OCI-LY7 (cell line): ENCODE results near the gene MRPL41. TPM values are rescaled to one million over a fixed set of nuclear protein-coding genes. Genes with fewer than 3 reads are reported as not detected.

Source experiments
- BruUV-seq: library from RNA; stranded (reverse); fragments of 400-500 nt; replicated peaks from 2 replicates; lab custom pipeline; 2021; lab: Mats Ljungman, UMichigan
- CTCF ChIA-PET: fragments of 300-600 bp; sonication (Branson Sonifier 250); formaldehyde crosslinking; loops from one replicate; lab custom pipeline; 2022; ENCODE audit warnings: antibody characterized with exemption; ENCODE audit not compliant: unreplicated experiment; lab: Charles Lee
- POLR2A ChIA-PET: fragments of 300-600 bp; sonication (Branson Sonifier 250); formaldehyde crosslinking; loops from one replicate; lab custom pipeline; 2022; ENCODE audit warnings: antibody characterized with exemption; lab: Charles Lee
- DNase-seq: peaks from one replicate; pipeline ENCODE4 v3.0.0-alpha.2; 2015; ENCODE audit warnings: low spot score
- H2AFZ ChIP-seq: fragments of 200-600 bp; sonication (generic), shearing (Covaris generic); 2 replicates; pipeline ENCODE4 v1.6.1; 2014; ENCODE audit warnings: mild to moderate bottlenecking, antibody characterized with exemption, low read length, moderate library complexity
- H3K27ac ChIP-seq: fragments of 200-600 bp; sonication (generic); 2 replicates; pipeline ENCODE4 v1.5.1; 2014; ENCODE audit warnings: mixed run types, low read depth, mild to moderate bottlenecking, moderate library complexity, low read length, inconsistent platforms; ENCODE audit not compliant: poor library complexity, severe bottlenecking
- H3K36me3 ChIP-seq: fragments of 200-600 bp; sonication (generic); 2 replicates; pipeline ENCODE4 v1.6.1; 2014; ENCODE audit warnings: mild to moderate bottlenecking, antibody characterized with exemption, low read length, moderate library complexity, mixed read lengths; ENCODE audit not compliant: insufficient read depth
- H3K4me1 ChIP-seq: fragments of 200-600 bp; sonication (generic); 2 replicates; pipeline ENCODE4 v1.5.1; 2014; ENCODE audit warnings: mild to moderate bottlenecking, low read length; ENCODE audit not compliant: insufficient read depth, poor library complexity, severe bottlenecking
- H3K4me2 ChIP-seq: fragments of 200-600 bp; sonication (generic); 2 replicates; pipeline ENCODE4 v1.6.1; 2014; ENCODE audit warnings: mild to moderate bottlenecking, low read length
- H3K4me3 ChIP-seq: fragments of 200-600 bp; sonication (generic); 2 replicates; pipeline ENCODE4 v1.5.1; 2014; ENCODE audit warnings: mild to moderate bottlenecking, low read depth, low read length; ENCODE audit not compliant: poor library complexity, severe bottlenecking
- H3K79me2 ChIP-seq: fragments of 200-600 bp; sonication (generic); 2 replicates; pipeline ENCODE4 v1.6.1; 2016; ENCODE audit warnings: low read depth, mild to moderate bottlenecking, low read length, moderate library complexity, mixed read lengths; ENCODE audit not compliant: insufficient read depth
- H3K9me2 ChIP-seq: fragments of 200-600 bp; sonication (generic); 2 replicates; pipeline ENCODE4 v1.6.1; 2016; ENCODE audit warnings: mild to moderate bottlenecking, low read length, mixed read lengths; ENCODE audit not compliant: insufficient read depth
- H3K9me3 ChIP-seq: fragments of 200-600 bp; sonication (generic); 2 replicates; pipeline ENCODE4 v1.6.1; 2014; ENCODE audit warnings: mild to moderate bottlenecking, mixed run types, low read length, mixed read lengths
- H4K20me1 ChIP-seq: fragments of 200-600 bp; sonication (generic); 2 replicates; pipeline ENCODE4 v1.6.1; 2014; ENCODE audit warnings: mild to moderate bottlenecking, antibody characterized with exemption, low read length, moderate library complexity, mixed read lengths; ENCODE audit not compliant: insufficient read depth
- CTCF ChIP-seq: fragments of 200-600 bp; sonication (generic); conservative IDR thresholded peaks from 2 replicates; pipeline ENCODE4 v1.5.1; 2014; ENCODE audit warnings: mild to moderate bottlenecking, antibody characterized with exemption, low read length, moderate library complexity, mixed read lengths
- EZH2phosphoT487 ChIP-seq: fragments of 200-600 bp; sonication (generic); IDR thresholded peaks from 2 replicates; pipeline ENCODE4 v1.6.1; 2018; ENCODE audit warnings: low read depth, borderline replicate concordance, mild to moderate bottlenecking, mixed run types, antibody characterized with exemption, low read length, moderate library complexity, mixed read lengths
- intact Hi-C: fragments of 100-400 bp; cut with micrococcal nuclease; formaldehyde crosslinking; loops from one replicate; pipeline ENCODE4 v1.10.0; 2022; ENCODE audit not compliant: unreplicated experiment
- total RNA-seq, 2 experiments: library from RNA; depleted of rRNA in 1 of 2; stranded (reverse); fragments of >200 nt in 1 of 2; shearing (Covaris generic) in 1 of 2; gene quantifications; 2 replicates each; pipeline ENCODE4 v1.2.3, GENCODE V29; 2014 to 2022

The MRPL41 gene
- total RNA-seq, 2 experiments from 2014 or later, result 26.4 to 34.8 TPM

- no peaks in the 10 kb centered on the region for H3K36me3 ChIP-seq
- H3K27ac ChIP-seq, result no peak overlapping the region
- H3K4me3 ChIP-seq, result no peak overlapping the region
- TF ChIP-seq EZH2phosphoT487 (no peak), CTCF (no peak)
- CTCF ChIA-PET, result no interaction called here
- no peak overlapping the region for H3K4me2 ChIP-seq
- no peak overlapping the region for H2AFZ ChIP-seq
- H3K9me2 ChIP-seq, result no peaks in the 10 kb centered on the region
- intact Hi-C loops, result no loop called here
- no peaks in the 10 kb centered on the region for H3K4me1 ChIP-seq
- no TSS peak for BruUV-seq
- no peak for DNase-seq
- H3K9me3 ChIP-seq, result no peaks in the 10 kb centered on the region
- POLR2A ChIA-PET, result no interaction called here
- no peaks in the 10 kb centered on the region for H3K79me2 ChIP-seq
- H4K20me1 ChIP-seq, result no peaks in the 10 kb centered on the region
Measured at GRCh38 chr9:137504432-137504777, 47.3 kb upstream of the MRPL41 start.

GRCh38 chr9:137505421-137506140 is 46.1 kb upstream of the MRPL41 start:
- TF ChIP-seq EZH2phosphoT487, result no peak
- no peak for TF ChIP-seq CTCF
- Histone ChIP-seq H3K79me2 (no peaks in the 10 kb centered on the region), H3K9me3 (no peaks in the 10 kb centered on the region), H2AFZ (no peak overlapping the region), H3K36me3 (no peaks in the 10 kb centered on the region), H3K4me2 (no peak overlapping the region), H3K4me1 (no peaks in the 10 kb centered on the region), H3K27ac (no peak overlapping the region), H3K4me3 (no peak overlapping the region), H4K20me1 (no peaks in the 10 kb centered on the region), H3K9me2 (no peaks in the 10 kb centered on the region)
- POLR2A ChIA-PET, result no interaction called here
- no peak for DNase-seq
- intact Hi-C loops, result no loop called here
- no TSS peak for BruUV-seq
- CTCF ChIA-PET, result no interaction called here

GRCh38 chr9:137506274-137506673 is 45.4 kb upstream of the MRPL41 start:
- H3K9me2 ChIP-seq, result no peaks in the 10 kb centered on the region
- H3K36me3 ChIP-seq, result no peaks in the 10 kb centered on the region
- H2AFZ ChIP-seq, result no peak overlapping the region
- H3K79me2 ChIP-seq, result no peaks in the 10 kb centered on the region
- no peak overlapping the region for H3K4me3 ChIP-seq
- H4K20me1 ChIP-seq, result no peaks in the 10 kb centered on the region
- H3K27ac ChIP-seq, result no peak overlapping the region
- BruUV-seq, result no TSS peak
- POLR2A ChIA-PET, result no interaction called here
- intact Hi-C loops, result no loop called here
- TF ChIP-seq CTCF, result no peak
- no peak for TF ChIP-seq EZH2phosphoT487
- no peaks in the 10 kb centered on the region for H3K4me1 ChIP-seq
- CTCF ChIA-PET, result no interaction called here
- DNase-seq, result no peak
- no peak overlapping the region for H3K4me2 ChIP-seq
- no peaks in the 10 kb centered on the region for H3K9me3 ChIP-seq
